SK-N-SH treated with all-trans-retinoic acid at 6 μM for 48 hours (cell line): ENCODE results near the gene DCBLD2.

Experiments used
- ATAC-seq: fragments of 200-7000 bp; cut with Tn5 transposase; 3 replicates; pipeline ENCODE4 v1.9.1; 2020; ENCODE audit warnings: mild to moderate bottlenecking, moderate library complexity
- ARNTL ChIP-seq: fragments of 450-650 bp; formaldehyde crosslinking; IDR thresholded peaks from 2 replicates; pipeline ENCODE4 v1.5.0; 2020; ENCODE audit warnings: low read depth, mild to moderate bottlenecking, moderate library complexity, borderline replicate concordance
- BACH2 ChIP-seq: fragments of 250-450 bp; sonication (Bioruptor Pico); IDR thresholded peaks from 2 replicates; pipeline ENCODE4 v1.9.0; 2021; ENCODE audit warnings: mild to moderate bottlenecking, borderline replicate concordance
- CSDC2 ChIP-seq: fragments of 250-450 bp; sonication (Bioruptor Pico); IDR thresholded peaks from 2 replicates; pipeline ENCODE4 v1.5.0; 2020; ENCODE audit warnings: mild to moderate bottlenecking, moderate library complexity
- GLIS3 ChIP-seq: fragments of 250-450 bp; sonication (Bioruptor Pico); IDR thresholded peaks from 2 replicates; pipeline ENCODE4 v1.5.0; 2020; ENCODE audit warnings: mild to moderate bottlenecking, moderate library complexity
- ISL1 ChIP-seq: fragments of 250-450 bp; sonication (Bioruptor Pico); IDR thresholded peaks from 2 replicates; pipeline ENCODE4 v2.1.2; 2022; ENCODE audit warnings: mild to moderate bottlenecking, moderate library complexity
- OSR1 ChIP-seq: fragments of 250-450 bp; sonication (Bioruptor Pico); IDR thresholded peaks from 2 replicates; pipeline ENCODE4 v1.8.0; 2022; ENCODE audit warnings: moderate library complexity, mild to moderate bottlenecking, inconsistent platforms
- PPARA ChIP-seq: fragments of 250-450 bp; sonication (Bioruptor Pico); IDR thresholded peaks from 2 replicates; pipeline ENCODE4 v1.5.0; 2020; ENCODE audit warnings: mild to moderate bottlenecking, borderline replicate concordance
- RARB ChIP-seq: fragments of 250-450 bp; sonication (Bioruptor Pico); IDR thresholded peaks from 2 replicates; pipeline ENCODE4 v1.8.0; 2021; ENCODE audit warnings: mild to moderate bottlenecking, moderate library complexity
- SNAI2 ChIP-seq: fragments of 250-450 bp; sonication (Bioruptor Pico); IDR thresholded peaks from 2 replicates; pipeline ENCODE4 v1.5.0; 2020; ENCODE audit warnings: mild to moderate bottlenecking, moderate library complexity
- TCF4 ChIP-seq: fragments of 250-450 bp; sonication (Bioruptor Pico); IDR thresholded peaks from 2 replicates; pipeline ENCODE4 v1.8.0; 2021; ENCODE audit warnings: mild to moderate bottlenecking, moderate library complexity, borderline replicate concordance
- TOX ChIP-seq: fragments of 250-450 bp; sonication (Bioruptor Pico); IDR thresholded peaks from 2 replicates; pipeline ENCODE4 v1.8.0; 2021; ENCODE audit warnings: mild to moderate bottlenecking, moderate library complexity, borderline replicate concordance
- ZC3H10 ChIP-seq: fragments of 250-450 bp; sonication (Bioruptor Pico); IDR thresholded peaks from 2 replicates; pipeline ENCODE4 v1.5.1; 2021; ENCODE audit warnings: mild to moderate bottlenecking, moderate library complexity
- ZFP30 ChIP-seq: fragments of 450-650 bp; formaldehyde crosslinking; IDR thresholded peaks from 2 replicates; pipeline ENCODE4 v1.5.0; 2022; ENCODE audit warnings: mild to moderate bottlenecking, moderate library complexity
- ZNF565 ChIP-seq: fragments of 450-650 bp; formaldehyde crosslinking; conservative IDR thresholded peaks from 2 replicates; pipeline ENCODE4 v1.5.0; 2020; ENCODE audit warnings: low read depth, mild to moderate bottlenecking, moderate library complexity
- ZNF8 ChIP-seq: fragments of 450-650 bp; formaldehyde crosslinking; IDR thresholded peaks from 2 replicates; pipeline ENCODE4 v1.5.0; 2020; ENCODE audit warnings: mild to moderate bottlenecking, moderate library complexity
- TF ChIP-seq, protein P1 (sequence below): fragments of 250-450 bp; sonication (Bioruptor Pico); IDR thresholded peaks from 2 replicates; pipeline ENCODE4 v1.5.0; 2020; ENCODE audit warnings: mild to moderate bottlenecking, moderate library complexity
- TF ChIP-seq, protein P2 (sequence below): fragments of 250-450 bp; sonication (Bioruptor Pico); IDR thresholded peaks from 2 replicates; pipeline ENCODE4 v1.5.1; 2020; ENCODE audit warnings: low read depth, mild to moderate bottlenecking, moderate library complexity
- TF ChIP-seq, protein P3 (sequence below): fragments of 250-450 bp; sonication (Bioruptor Pico); IDR thresholded peaks from 2 replicates; pipeline ENCODE4 v1.8.0; 2021; ENCODE audit warnings: low read depth, mild to moderate bottlenecking, moderate library complexity, borderline replicate concordance
- TF ChIP-seq, protein P4 (sequence below): fragments of 250-450 bp; sonication (Bioruptor Pico); IDR thresholded peaks from 2 replicates; pipeline ENCODE4 v1.8.0; 2020; ENCODE audit warnings: mild to moderate bottlenecking, moderate library complexity, borderline replicate concordance
- TF ChIP-seq, protein P5 (sequence below): fragments of 250-450 bp; sonication (Bioruptor Pico); IDR thresholded peaks from 2 replicates; pipeline ENCODE4 v1.5.1; 2021; ENCODE audit warnings: mild to moderate bottlenecking, moderate library complexity

Gene DCBLD2

DNA sequence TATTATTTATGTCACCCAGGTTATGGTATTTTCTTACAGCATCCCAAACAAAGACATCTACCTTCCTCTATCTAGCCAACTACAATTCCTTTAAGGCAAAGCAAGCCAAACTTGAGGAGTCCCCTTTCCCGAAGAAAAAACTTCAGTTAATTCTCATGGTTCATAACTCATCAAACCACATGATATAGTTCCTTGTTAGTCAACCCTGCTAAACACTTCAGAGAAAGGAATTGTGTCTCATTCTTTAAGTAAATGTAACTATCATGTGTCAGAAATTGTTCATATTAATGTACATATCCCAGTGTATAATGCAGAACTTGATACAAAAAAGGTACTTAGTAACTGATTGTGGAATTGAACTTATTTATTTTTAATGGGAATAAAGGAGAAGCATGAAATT lies 93.9 kb downstream of the DCBLD2 start:
- no peak for TF ChIP-seq ISL1
- TF ChIP-seq TCF4, result no peak
- no peak for TF ChIP-seq PPARA (CRISPR knock-in tag)
- TF ChIP-seq TOX (CRISPR knock-in tag), result no peak
- TF ChIP-seq, protein P1, sequence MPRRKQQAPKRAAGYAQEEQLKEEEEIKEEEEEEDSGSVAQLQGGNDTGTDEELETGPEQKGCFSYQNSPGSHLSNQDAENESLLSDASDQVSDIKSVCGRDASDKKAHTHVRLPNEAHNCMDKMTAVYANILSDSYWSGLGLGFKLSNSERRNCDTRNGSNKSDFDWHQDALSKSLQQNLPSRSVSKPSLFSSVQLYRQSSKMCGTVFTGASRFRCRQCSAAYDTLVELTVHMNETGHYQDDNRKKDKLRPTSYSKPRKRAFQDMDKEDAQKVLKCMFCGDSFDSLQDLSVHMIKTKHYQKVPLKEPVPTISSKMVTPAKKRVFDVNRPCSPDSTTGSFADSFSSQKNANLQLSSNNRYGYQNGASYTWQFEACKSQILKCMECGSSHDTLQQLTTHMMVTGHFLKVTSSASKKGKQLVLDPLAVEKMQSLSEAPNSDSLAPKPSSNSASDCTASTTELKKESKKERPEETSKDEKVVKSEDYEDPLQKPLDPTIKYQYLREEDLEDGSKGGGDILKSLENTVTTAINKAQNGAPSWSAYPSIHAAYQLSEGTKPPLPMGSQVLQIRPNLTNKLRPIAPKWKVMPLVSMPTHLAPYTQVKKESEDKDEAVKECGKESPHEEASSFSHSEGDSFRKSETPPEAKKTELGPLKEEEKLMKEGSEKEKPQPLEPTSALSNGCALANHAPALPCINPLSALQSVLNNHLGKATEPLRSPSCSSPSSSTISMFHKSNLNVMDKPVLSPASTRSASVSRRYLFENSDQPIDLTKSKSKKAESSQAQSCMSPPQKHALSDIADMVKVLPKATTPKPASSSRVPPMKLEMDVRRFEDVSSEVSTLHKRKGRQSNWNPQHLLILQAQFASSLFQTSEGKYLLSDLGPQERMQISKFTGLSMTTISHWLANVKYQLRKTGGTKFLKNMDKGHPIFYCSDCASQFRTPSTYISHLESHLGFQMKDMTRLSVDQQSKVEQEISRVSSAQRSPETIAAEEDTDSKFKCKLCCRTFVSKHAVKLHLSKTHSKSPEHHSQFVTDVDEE, result no peak
- TF ChIP-seq CSDC2 (CRISPR knock-in tag), result no peak
- no peak for TF ChIP-seq ZNF8
- TF ChIP-seq ZFP30 (CRISPR knock-in tag), result no peak
- TF ChIP-seq, protein P2, sequence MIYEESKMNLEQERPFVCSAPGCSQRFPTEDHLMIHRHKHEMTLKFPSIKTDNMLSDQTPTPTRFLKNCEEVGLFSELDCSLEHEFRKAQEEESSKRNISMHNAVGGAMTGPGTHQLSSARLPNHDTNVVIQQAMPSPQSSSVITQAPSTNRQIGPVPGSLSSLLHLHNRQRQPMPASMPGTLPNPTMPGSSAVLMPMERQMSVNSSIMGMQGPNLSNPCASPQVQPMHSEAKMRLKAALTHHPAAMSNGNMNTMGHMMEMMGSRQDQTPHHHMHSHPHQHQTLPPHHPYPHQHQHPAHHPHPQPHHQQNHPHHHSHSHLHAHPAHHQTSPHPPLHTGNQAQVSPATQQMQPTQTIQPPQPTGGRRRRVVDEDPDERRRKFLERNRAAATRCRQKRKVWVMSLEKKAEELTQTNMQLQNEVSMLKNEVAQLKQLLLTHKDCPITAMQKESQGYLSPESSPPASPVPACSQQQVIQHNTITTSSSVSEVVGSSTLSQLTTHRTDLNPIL (CRISPR knock-in tag), result no peak
- no peak for TF ChIP-seq RARB
- TF ChIP-seq, protein P3, sequence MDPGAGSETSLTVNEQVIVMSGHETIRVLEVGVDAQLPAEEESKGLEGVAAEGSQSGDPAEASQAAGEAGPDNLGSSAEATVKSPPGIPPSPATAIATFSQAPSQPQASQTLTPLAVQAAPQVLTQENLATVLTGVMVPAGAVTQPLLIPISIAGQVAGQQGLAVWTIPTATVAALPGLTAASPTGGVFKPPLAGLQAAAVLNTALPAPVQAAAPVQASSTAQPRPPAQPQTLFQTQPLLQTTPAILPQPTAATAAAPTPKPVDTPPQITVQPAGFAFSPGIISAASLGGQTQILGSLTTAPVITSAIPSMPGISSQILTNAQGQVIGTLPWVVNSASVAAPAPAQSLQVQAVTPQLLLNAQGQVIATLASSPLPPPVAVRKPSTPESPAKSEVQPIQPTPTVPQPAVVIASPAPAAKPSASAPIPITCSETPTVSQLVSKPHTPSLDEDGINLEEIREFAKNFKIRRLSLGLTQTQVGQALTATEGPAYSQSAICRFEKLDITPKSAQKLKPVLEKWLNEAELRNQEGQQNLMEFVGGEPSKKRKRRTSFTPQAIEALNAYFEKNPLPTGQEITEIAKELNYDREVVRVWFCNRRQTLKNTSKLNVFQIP, result no peak
- TF ChIP-seq, all 23 proteins: peak for 0
- no peak for ATAC-seq

DNA sequence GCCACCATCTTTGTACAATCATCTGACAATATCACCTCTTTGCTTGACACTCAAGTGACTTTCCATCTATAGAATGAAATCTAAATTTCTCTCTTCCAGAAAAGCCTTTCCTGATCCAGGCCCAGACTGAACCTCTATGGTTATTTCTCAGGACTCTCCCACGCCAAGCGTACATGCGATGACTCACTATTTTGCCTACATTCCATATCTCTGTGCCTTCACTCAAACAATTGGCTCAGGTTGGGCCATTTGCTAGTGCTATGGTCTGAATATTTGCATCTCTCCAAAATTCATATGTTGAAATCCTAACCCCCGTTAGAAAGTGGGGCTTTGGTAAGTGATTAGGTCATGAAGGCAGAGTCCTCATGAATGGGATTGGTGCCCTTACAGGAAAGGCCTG lies 94.5 kb downstream of the DCBLD2 start:
- TF ChIP-seq BACH2 (CRISPR knock-in tag) (no peak), PPARA (CRISPR knock-in tag) (no peak), CSDC2 (CRISPR knock-in tag) (no peak), ISL1 (no peak), ZNF565 (CRISPR knock-in tag) (no peak), ZC3H10 (CRISPR knock-in tag) (no peak), SNAI2 (CRISPR knock-in tag) (no peak), ARNTL (CRISPR knock-in tag) (no peak), RARB (no peak), OSR1 (CRISPR knock-in tag) (no peak), ZNF8 (no peak), GLIS3 (no peak)
- TF ChIP-seq, protein P1, result no peak
- TF ChIP-seq, protein P4, sequence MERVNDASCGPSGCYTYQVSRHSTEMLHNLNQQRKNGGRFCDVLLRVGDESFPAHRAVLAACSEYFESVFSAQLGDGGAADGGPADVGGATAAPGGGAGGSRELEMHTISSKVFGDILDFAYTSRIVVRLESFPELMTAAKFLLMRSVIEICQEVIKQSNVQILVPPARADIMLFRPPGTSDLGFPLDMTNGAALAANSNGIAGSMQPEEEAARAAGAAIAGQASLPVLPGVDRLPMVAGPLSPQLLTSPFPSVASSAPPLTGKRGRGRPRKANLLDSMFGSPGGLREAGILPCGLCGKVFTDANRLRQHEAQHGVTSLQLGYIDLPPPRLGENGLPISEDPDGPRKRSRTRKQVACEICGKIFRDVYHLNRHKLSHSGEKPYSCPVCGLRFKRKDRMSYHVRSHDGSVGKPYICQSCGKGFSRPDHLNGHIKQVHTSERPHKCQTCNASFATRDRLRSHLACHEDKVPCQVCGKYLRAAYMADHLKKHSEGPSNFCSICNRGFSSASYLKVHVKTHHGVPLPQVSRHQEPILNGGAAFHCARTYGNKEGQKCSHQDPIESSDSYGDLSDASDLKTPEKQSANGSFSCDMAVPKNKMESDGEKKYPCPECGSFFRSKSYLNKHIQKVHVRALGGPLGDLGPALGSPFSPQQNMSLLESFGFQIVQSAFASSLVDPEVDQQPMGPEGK, result no peak
- TF ChIP-seq, protein P2 (CRISPR knock-in tag), result no peak
- TF ChIP-seq, protein P5, sequence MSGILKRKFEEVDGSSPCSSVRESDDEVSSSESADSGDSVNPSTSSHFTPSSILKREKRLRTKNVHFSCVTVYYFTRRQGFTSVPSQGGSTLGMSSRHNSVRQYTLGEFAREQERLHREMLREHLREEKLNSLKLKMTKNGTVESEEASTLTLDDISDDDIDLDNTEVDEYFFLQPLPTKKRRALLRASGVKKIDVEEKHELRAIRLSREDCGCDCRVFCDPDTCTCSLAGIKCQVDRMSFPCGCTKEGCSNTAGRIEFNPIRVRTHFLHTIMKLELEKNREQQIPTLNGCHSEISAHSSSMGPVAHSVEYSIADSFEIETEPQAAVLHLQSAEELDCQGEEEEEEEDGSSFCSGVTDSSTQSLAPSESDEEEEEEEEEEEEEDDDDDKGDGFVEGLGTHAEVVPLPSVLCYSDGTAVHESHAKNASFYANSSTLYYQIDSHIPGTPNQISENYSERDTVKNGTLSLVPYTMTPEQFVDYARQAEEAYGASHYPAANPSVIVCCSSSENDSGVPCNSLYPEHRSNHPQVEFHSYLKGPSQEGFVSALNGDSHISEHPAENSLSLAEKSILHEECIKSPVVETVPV (CRISPR knock-in tag), result no peak
- ATAC-seq, result no peak
